DMS53 treated with DMSO at 0.1 percent for 48 hours (cell line): ENCODE data around the gene ADCY5.

Experiments used
- DNase-seq: peaks from one replicate; lab custom pipeline; 2025; ENCODE audit not compliant: unreplicated experiment; lab: John Stamatoyannopoulos, UW

ADCY5 gene

GRCh38 chr3:123388042-123388441 lies 60.8 kb downstream of the ADCY5 start:
- no peak for DNase-seq

GRCh38 chr3:123387532-123387931 lies 61.4 kb downstream of the ADCY5 start:
- no peak for DNase-seq

GRCh38 chr3:123386477-123387040 lies 62.3 kb downstream of the ADCY5 start:
- no peak for DNase-seq

- DNase-seq: no peak
These were observed 62.9 kb downstream of the ADCY5 start for GRCh38 chr3:123385981-123386380.

- no peak for DNase-seq
These were observed 63.4 kb downstream of the ADCY5 start for GRCh38 chr3:123385499-123385898.

GRCh38 chr3:123385001-123385401 lies 63.9 kb downstream of the ADCY5 start:
- no peak for DNase-seq

DNA sequence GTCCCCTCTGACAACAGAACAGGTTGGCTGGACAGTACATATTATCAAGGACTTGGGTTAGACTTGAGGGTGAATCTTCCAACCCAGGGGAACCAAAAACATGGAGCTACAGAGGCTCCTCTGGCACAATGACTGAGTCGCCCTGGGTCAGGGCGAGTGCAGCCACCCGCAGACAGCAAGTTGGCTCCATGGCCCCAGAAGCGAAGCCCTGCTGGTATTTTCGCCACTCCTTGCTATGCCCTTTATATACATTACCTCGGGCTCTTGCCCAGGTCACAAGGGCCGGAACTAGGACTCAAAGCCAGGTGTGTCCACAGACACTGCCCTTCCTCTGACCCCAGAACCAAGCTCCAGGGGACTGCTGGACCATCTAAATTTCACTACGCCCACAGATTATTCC lies 64.6 kb downstream of the ADCY5 start:
- DNase-seq: no peak

- DNase-seq: no peak
These were observed 65.5 kb downstream of the ADCY5 start for GRCh38 chr3:123383091-123384053.

GRCh38 chr3:123380261-123380660 lies 68.6 kb downstream of the ADCY5 start:
- DNase-seq: no peak

GRCh38 chr3:123379041-123379830 lies 69.7 kb downstream of the ADCY5 start:
- DNase-seq: no peak

DNA sequence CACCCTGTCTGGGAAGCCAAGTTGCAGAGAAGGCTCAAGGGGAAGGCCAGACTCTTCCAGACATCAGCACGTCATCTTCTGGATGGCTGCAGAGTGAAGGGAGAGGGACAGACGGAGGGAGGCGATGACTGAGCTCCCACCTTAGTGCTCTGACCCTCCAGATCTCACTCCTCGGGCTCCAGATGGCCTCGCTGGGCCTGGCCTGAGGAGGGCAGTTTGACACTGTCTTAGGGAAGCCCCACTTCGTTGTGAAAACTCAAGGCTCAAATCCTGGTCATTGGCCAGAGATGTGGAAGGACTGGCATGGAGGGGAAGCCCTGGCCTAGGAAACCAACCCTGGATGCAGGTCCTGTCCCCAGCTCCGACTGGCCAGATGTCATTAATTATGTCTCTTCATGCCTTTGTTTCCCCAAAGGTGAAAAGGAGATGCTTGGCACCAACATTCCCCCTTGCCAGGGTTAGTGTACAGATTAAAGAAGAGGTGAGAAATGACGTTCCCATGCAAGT lies 70.4 kb downstream of the ADCY5 start:
- DNase-seq: no peak

- no peak for DNase-seq
These were observed 71.6 kb downstream of the ADCY5 start for GRCh38 chr3:123377243-123377740.

DNA sequence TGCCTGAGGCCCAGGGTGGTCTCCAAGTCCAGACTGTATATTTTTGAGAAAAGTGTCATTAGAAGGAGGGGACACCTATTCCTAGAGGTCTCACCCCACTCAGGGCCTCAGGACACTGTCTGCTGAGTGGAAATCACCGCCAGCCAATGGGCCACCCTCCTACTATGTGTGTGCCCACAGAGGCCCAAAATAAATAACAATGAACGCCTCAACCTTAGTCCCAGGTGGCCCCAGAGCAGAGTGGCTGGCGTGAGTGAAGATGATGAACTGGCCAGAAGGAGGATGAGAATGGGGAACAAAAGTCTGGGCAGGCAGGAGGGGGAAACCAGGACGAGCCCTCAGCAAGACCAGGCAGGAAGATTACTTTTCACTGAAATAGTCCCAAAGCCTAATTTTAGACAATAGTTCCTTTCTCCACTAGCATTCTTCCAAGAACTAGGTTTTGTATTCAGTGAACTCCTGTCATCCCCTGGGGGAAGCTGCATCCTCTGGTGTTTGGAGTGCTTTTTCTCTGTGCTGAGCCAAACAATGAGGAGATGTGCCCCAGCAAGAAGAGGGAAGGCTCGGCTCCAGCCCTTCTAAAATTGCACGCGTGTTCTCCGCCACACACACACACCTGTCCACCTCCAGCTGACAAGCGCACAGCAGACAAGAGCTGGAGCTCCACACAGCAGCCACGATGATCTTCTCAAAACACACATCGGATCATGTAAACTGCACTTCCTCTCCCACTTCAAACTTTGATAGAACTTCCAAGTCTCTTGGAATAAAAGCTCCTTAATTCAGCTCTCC lies 72.2 kb downstream of the ADCY5 start:
- DNase-seq: no peak

DNA sequence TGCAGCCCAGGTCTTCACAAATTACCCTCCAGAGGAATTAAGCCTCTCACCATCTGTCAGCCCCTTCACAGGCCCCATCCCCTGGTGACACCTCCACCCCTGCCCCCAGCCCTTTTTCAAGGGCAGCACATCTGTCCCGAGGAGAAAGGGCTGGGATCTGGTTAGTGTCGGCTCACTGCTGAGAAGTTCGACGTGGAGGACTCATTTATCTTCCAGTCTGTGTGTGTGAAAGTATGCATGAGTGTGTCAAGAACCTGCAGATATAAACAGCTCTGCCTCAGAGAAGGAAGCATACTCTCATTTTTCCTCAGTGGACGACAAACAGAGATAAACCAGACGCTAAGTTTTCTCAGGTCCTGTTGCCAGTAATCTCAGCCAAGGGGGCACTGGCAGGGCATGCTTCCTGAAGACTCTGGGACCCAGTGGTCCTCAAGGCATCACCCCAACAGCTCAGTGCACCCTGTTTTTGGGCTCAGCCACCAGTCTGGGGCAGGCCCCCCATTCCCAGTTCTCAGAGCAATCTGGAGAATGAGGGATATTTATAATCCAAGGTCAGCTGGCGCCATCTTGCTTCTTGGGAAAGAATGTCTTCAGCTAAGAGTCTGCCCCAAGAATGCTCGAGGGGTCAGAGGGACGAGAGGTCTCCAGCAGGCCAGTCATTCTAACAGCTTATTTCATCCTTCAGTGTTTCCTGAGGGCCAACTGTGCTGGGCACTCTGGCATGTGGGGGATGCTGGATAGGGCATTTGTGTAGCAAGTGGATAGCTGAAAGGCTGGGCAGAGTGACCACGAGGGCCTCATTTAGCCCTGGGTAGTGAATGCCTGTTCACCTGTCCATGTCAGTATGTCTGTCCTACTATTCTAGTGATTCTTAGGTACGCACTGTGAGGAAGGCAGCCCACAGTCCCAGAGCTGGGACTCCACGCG lies 73.6 kb downstream of the ADCY5 start:
- DNase-seq: no peak

DNA sequence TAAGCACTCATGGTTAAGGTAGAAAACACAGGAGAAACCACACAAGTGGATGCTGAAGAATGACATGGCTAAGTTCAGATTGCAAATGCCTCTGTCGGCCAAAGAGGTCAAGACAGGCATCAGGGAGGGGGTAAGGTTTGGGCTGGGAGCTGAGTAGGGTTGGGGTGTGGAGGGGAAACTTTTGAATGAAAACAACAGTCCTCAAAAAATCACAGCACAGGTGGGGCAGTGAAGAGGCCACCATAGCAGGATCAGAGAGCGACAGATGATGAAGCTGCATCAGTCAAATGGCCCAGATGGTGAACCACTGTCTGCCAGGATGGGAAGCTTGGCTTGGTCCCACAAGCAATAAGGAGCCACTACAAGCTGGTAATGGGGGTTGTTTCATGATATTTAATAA lies 74.9 kb downstream of the ADCY5 start:
- DNase-seq: no peak

DNA sequence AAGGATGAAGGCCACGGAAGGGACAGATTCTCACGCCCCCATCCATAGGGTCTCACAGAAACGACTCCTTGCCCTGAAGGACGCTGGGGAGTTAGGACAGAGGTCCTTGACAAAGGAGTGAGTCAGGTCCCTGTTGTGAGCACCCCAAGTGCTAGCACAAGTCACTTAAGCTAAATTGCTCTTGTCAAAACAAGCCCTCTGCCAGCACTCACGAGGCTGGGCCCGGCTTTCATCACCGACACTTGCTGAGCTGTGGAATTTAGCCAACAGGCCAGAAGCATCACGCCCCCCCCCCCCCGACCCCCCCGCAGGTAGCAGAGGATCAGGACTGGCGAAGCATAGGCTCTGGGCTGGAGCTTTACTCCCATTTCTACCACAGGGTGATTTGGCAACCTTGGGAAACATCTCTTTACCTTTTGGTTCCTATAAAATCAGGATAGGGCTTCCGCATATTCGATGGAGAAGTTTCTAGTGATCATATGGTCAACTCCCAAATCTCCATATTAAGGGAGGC lies 75.4 kb downstream of the ADCY5 start:
- no peak for DNase-seq

GRCh38 chr3:123372686-123373473 lies 76.0 kb downstream of the ADCY5 start:
- DNase-seq: no peak
